Measurements from ENCODE around the gene CFAP74. TPM values are rescaled to one million over a fixed set of nuclear protein-coding genes. Genes with fewer than 3 reads are reported as not detected.

CFAP74 gene
- total RNA-seq, 1 experiment from 2014 or later, result 0.28 TPM

DNA sequence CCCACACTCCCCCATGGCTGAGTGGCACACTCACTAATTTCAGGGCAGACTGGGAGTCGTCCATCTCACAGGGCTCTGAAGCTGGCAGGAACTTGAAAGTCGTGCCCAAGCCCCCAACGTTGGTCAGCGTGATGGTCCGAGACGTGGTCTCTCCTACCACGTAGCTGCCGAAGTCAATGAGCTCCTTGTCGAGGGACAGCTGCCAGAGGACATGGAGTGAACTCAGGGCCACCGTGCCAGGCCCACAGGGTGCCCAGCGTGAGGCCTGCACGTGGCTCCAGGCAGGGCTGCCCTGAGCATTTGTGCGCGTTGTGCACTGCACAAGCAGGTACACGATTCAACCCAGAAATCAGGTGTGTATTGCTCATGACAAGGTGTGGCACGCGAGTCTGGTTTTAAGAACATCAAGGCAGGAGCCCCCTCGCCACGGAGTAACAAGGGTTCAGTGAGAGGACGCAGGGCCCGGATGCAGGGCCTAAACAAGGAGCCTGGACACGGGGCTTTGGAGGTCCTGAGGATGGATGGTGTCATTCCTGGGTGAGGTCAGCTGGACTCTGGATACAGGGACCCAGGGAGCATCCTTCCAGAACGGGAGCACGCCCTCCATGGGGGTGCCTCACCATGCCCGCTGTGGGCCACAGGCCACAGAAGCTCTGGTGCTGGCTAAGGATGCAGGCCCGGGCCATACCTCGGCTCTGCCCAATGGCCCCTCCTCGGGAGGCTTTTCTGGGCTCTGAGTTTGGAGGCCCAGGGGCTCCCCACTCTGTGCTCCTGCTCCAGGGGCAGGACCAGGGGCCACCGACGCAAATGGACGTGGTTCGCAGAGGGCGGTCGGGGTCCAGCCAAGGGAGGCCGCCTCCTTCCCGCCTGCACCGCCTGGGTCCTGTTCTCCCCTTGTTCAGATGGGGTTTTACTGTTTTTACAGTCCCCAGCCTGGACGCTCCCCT is 46.7 kb downstream of the CFAP74 start:
- DNase-seq, result no peak
- WGBS (ENCODE audit: extremely low coverage, insufficient read length, low lambda C conversion rate), result no CpG with 5 or more reads among the region's 38 CpGs
- Histone ChIP-seq H2BK5ac (ENCODE audit: insufficient read length, low read length) (no peak overlapping the region), H2AK5ac (ENCODE audit: insufficient read length, low read length) (no peak overlapping the region), H3K9ac (ENCODE audit: extremely low read depth, insufficient read length, low read length) (no peak overlapping the region), H3K56ac (ENCODE audit: insufficient read length, low read depth, low read length) (no peak overlapping the region), H2BK12ac (ENCODE audit: insufficient read length, low read depth, low read length) (no peak overlapping the region), H4K8ac (replicated peaks; ENCODE audit: insufficient read length, low read depth, low read length) (no peak overlapping the region), H3K9me3 (ENCODE audit: control insufficient read depth, low read depth, low read length) (no peaks in the 10 kb centered on the region), H2BK15ac (ENCODE audit: low read depth, low read length) (no peak overlapping the region), H3K4me1 (ENCODE audit: insufficient read depth, low read length) (no peaks in the 10 kb centered on the region; the same call in 1 of the 2 replicates), H3K27ac (ENCODE audit: insufficient read length, low read depth, low read length) (no peak overlapping the region), H3K4ac (ENCODE audit: low read depth, low read length) (no peak overlapping the region), H4K5ac (ENCODE audit: insufficient read length, low read depth, low read length) (no peak overlapping the region), H4K91ac (ENCODE audit: insufficient read length, low read depth, low read length) (no peak overlapping the region), H3K27me3 (ENCODE audit: insufficient read depth, low read length) (no peaks in the 10 kb centered on the region), H3T11ph (ENCODE audit: low read length) (no peak overlapping the region), H3K14ac (ENCODE audit: insufficient read depth, low read length) (no peak overlapping the region), H3K23me2 (ENCODE audit: insufficient read length, low read depth, low read length, poor library complexity, severe bottlenecking) (no peaks in the 10 kb centered on the region), H2BK120ac (ENCODE audit: low read depth, low read length, poor library complexity, severe bottlenecking) (no peak overlapping the region), H4K20me1 (ENCODE audit: control insufficient read depth, insufficient read depth, insufficient read length) (no peaks in the 10 kb centered on the region), H2BK20ac (ENCODE audit: low read depth, low read length, poor library complexity, severe bottlenecking) (no peak overlapping the region), H2AFZ (ENCODE audit: low read length) (no peak overlapping the region), H3K4me2 (ENCODE audit: insufficient read depth, insufficient read length, low read length) (no peak overlapping the region), H3K23ac (ENCODE audit: insufficient read length, low read depth, low read length) (no peak overlapping the region), H3K18ac (ENCODE audit: insufficient read length, low read depth, low read length) (no peak overlapping the region), H3K79me2 (ENCODE audit: insufficient read depth, low read length) (no peaks in the 10 kb centered on the region), H3K79me1 (ENCODE audit: insufficient read depth, low read depth, low read length, poor library complexity, severe bottlenecking) (no peaks in the 10 kb centered on the region)
- TF ChIP-seq, protein P1, sequence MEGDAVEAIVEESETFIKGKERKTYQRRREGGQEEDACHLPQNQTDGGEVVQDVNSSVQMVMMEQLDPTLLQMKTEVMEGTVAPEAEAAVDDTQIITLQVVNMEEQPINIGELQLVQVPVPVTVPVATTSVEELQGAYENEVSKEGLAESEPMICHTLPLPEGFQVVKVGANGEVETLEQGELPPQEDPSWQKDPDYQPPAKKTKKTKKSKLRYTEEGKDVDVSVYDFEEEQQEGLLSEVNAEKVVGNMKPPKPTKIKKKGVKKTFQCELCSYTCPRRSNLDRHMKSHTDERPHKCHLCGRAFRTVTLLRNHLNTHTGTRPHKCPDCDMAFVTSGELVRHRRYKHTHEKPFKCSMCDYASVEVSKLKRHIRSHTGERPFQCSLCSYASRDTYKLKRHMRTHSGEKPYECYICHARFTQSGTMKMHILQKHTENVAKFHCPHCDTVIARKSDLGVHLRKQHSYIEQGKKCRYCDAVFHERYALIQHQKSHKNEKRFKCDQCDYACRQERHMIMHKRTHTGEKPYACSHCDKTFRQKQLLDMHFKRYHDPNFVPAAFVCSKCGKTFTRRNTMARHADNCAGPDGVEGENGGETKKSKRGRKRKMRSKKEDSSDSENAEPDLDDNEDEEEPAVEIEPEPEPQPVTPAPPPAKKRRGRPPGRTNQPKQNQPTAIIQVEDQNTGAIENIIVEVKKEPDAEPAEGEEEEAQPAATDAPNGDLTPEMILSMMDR (conservative IDR thresholded peaks at IDR 0.05), result no peak
- Mint-ChIP-seq H3K36me3 (ENCODE audit: insufficient read depth in 1 of 3, low read depth in 3 of 3) (peaks cover 0 to 2% (median 1%) of the 10 kb centered on the region in 3 experiments; a peak in 1 of 7 replicates), H3K9me3 (peaks cover 4 to 6% of the 10 kb centered on the region in 2 experiments; a peak in 3 of 5 replicates), H3K27me3 (ENCODE audit: low read depth) (peaks cover 7% of the 10 kb centered on the region), H3K4me3 (no peak overlapping the region), H3K4me1 (peaks cover 31 to 36% of the 10 kb centered on the region in 2 experiments), H3K27ac (no peak overlapping the region)
